ENCODE measurements around the gene KRTAP5-9. TPM values are rescaled to one million over a fixed set of nuclear protein-coding genes. Genes with fewer than 3 reads are reported as not detected.

KRTAP5-9 gene
- total RNA-seq, 2 experiments from 2014 or later: not detected

Other genes starting within 250 kb of the KRTAP5-9 start
- 10 to 100 TPM; 33.9 to 40.0 TPM for gene DHCR7, start 100.0 kb upstream of the KRTAP5-9 start, total RNA-seq
- gene NADSYN1, start 95.2 kb upstream of the KRTAP5-9 start, total RNA-seq: 100 to 1,000 TPM; 120 TPM
- not detected for gene KRTAP5-7, start 21.2 kb upstream of the KRTAP5-9 start, total RNA-seq
- gene KRTAP5-8, start 10.4 kb upstream of the KRTAP5-9 start, total RNA-seq: under 1 TPM in 1 of 2 experiments, not detected in 1; 0.28 TPM
- gene KRTAP5-10, start 17.1 kb downstream of the KRTAP5-9 start, total RNA-seq: not detected
- gene KRTAP5-11, start 34.5 kb downstream of the KRTAP5-9 start, total RNA-seq: not detected